Left cardiac atrium (tissue), 4 donors: Measurements from ENCODE around the gene DTNA. TPM values are rescaled to one million over a fixed set of nuclear protein-coding genes. Genes with fewer than 3 reads are reported as not detected.
"Not testable (repeated sequence)": the region's sequence is repeated elsewhere in the genome, so short reads cannot be mapped to it uniquely, and the experiment has no call there.

ENCODE experiments used
- ATAC-seq, 2 donors: fragments of 200-7000 bp; cut with Tn5 transposase; one replicate each; pipeline ENCODE4 v1.9.1; 2020; ENCODE audit warnings: mild to moderate bottlenecking in 2 of 2, moderate library complexity in 2 of 2
- DNase-seq: peaks from one replicate; pipeline ENCODE4 v3.0.0-alpha.2; 2020
- intact Hi-C, 2 donors: fragments of 100-400 bp; cut with DNase I; formaldehyde crosslinking; loops; one replicate each; pipeline versions ENCODE4 v1.14.1 to v1.15.1; 2022 to 2023
- long read RNA-seq: library from polyadenylated mRNA; unstranded; transcript quantifications from one replicate; pipeline ENCODE4 v2.0.0, GENCODE V29; 2021
- total RNA-seq, 2 donors: library from RNA; stranded (reverse); fragmentation: NEBNext Ultra II Directional; extraction: Animal tissue kit (Norgen Biotek cat#: 25700); gene quantifications; one replicate each; pipeline ENCODE4 v1.2.1, GENCODE V29; 2021
- donor health status: DM: no; HTN: yes; CAD: no.
- donor health status: DM: no; HTN: yes; CAD: no; lungs with severe emphysema.
- donor health status: DM: yes; HTN: yes; CAD: no.
- donor health status: Dilated cardiomyopathy.

The DTNA gene
- 100 to 1,000 TPM; 113 to 128 TPM for total RNA-seq
- long read RNA-seq, full-length matches to known transcripts = 25 of 99 reads
- long read RNA-seq, partial matches to known transcripts = 18 of 99 reads
- long read RNA-seq, other reads (novel, unspliced or antisense) = 56 of 99 reads

DNA sequence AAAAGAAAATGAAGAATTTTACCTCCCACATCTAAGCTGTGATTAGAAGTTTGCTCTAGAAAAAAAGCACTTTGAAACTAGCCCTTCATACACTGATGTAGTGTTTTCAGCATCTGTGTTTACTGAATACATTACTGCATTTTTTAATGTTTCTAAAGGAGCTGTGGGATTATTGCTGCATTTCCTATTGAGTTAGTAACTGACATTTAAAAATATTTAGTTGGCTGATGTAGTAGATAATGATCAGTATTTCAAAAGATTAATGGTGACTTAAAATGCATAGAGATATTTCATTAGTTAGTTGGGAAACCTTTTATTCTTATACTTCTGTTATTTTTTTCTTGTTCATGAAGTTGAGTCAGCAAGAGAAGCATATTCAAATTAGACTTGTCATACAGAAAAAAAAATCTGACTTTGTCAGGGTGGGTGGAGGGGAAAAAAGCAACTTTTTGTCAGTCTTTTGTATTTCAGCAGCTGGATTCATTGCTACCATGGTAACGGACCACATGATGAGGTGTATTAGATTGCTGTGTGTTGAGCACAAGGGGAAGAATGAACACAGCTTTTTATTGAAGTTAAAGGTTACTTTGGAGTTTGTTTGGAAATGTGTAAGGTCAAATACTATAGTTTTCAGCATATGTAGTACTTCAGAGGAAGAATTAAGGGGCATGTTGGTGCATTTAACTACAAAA lies at the start of gene DTNA:
Gene DTNA, plus strand, starts transcription at position 549 of the 692 bp plus-strand sequence. CDS start 45,679 bp downstream, outside the sequence.
- ATAC-seq (peak; percentile 56 to 78), DNase-seq (no peak)
- intact Hi-C loops = no loop called here

DNA sequence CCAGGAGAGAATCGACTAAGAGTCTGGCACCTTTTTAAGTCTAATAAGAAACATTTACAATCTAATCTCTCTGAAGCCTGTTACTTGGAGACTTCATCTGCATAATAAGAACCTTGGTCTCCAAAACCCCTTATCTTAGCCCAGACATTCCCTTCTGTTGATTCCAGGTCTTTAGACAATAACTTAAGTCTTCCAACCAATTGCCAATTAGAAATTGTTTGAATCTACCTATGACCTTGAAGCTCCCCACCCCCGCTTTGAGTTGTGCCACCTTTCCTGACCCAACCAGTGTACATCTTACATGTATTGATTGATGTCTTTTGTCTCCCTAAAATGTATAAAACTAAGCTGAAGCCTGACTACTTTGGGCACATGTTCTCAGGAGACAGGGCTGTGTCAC lies 49.5 kb upstream of the DTNA start:
- ATAC-seq = no peak

DNA sequence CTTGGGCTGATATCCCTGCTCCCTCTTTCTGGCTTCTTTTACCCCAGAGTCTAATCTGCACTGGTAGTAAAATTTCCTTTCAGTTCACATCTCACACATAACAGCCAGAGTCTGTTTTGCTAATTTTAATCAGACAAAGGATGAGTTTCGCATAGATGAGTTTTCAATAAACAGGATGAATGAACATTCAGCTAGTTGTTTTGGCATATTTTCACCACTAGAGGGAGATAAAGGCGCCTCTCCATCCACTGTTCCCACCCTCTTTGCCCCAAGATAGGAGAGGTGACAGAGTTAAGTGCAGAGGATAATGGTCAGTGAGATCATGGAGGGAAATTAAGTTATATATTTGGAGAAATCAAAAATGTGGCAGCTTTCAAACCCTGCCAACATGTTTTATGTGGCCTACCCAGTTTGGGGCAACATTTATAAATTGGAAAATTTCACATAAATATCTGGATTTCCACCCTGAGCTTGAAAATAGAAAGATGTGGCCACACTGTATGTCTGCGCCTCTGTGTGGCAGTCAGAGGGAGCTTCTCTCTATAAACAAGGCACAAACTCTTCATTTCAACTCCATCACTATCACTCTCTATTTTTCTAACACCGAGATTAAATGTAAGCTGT lies 48.5 kb upstream of the DTNA start:
- intact Hi-C loops = loop anchor here in 1 of 2 donors (5.0 kb wide), 1 partner anchor 126 kb away; no protein-coding TSS in a partner anchor
- DNase-seq (no peak), ATAC-seq (peak; percentile 66 to 67)

More for the DNA sequence above, 49.5 kb upstream of the DTNA start:
- DNase-seq = no peak
- intact Hi-C loops = loop anchor here in 1 of 2 donors (5.0 kb wide), 1 partner anchor 127 kb away; no protein-coding TSS in a partner anchor

DNA sequence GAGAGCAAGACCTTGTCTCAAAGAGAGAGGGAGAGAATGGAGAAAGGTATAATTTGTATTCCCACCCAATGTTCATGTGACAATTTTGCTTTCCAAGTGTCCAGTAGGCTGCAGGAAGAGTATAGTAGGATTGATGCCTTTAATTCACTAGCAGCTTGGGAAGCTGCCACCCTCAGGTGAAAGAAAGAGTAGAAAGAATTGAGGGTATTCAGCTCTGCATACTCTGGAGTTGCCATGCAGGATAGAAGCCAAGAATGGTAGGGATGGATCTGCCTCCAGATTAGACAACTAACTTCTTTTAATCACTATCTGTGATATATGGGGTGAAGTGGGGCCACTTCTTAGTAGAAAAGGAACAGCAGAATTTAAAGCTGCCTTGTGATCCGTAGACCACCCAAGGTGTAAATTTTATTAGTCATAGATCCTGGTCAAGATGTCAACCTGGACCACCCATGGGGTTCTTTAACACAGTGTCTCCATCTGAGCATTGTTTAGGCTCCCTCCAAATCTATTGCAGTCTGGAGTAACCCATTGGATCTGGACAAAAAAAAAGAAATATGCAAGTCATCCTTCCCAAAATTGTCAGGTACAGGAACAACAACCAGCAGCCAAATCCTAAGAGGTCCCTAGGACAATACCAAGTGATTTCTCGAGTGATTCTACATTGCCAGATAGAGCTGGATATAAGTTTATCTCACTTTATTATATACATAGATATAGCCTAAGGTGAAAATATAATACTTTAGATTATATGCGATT lies 33.1 kb upstream of the DTNA start:
- intact Hi-C loops = loop anchor here in 1 of 2 donors (10.0 kb wide), 1 partner anchor 108 kb away; no protein-coding TSS in a partner anchor
- DNase-seq = no peak
- ATAC-seq = no peak

DNA sequence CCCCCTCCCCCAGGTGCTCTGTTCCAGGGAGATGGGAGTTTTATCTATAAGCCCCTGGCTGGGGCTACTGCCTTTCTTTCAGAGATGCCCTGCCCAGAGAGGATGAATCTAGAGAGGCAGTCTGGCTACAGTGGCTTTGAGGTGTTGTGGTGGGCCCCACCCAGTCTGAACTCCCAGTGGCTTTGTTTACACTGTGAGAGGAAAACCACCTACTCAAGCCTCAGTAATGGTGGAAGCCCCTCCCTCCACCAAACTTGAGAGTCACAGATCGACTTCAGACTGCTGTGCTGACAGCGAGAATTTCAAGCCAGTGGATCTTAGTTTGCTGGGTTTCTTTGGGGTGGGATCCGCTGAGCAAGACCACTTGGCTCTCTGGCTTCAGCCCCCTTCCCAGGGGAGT lies 20.3 kb upstream of the DTNA start:
- ATAC-seq, intact Hi-C loops, DNase-seq: not testable (repeated sequence)

DNA sequence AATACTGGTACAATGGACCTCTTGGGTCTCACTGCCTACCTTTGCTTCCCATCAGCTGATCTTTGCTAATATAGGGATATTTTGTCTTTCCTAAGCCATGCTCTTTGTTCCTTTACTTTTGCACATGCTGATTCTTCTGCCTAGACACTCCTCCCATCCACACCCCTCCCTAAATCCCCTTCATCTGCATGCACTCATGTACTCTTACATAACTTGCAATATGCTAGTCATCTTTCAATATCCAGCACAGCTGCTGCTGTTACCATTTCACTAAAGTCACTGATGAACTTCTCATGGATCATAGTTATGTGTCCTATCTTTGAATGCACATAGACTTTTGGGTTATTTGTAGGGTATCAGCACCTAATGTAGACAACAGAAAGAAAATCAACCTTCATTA lies 18.5 kb upstream of the DTNA start:
- no peak for DNase-seq
- no peak for ATAC-seq

DNA sequence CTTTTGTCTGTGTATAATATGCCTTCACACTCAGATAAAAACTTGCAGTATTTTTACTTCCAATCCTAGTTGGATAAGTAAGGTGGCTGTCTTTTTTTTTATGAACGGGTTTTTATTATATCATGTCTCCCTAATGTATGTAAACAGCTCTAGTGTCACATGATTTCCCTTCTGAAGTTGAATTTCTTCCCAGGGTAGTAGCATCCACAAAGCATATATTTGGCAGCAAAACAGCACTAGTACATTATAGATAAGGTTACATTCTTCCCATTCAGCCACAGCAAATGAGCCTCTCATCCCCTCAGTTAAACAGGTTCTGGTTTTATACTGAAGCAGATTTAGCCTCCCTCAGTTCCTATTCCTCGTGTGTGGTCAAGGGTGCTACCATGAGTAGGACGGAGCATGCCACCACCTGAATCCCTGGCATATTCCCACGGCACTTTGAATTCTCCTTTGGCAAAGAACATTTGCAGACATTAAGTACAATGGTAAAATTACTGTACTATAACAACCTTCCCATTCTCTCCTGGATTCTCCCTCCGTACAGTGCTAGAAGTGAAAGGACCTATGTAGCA lies 15.4 kb upstream of the DTNA start:
- intact Hi-C loops = no loop called here
- ATAC-seq = no peak
- no peak for DNase-seq

More for the DNA sequence above, 18.5 kb upstream of the DTNA start:
- intact Hi-C loops = no loop called here

DNA sequence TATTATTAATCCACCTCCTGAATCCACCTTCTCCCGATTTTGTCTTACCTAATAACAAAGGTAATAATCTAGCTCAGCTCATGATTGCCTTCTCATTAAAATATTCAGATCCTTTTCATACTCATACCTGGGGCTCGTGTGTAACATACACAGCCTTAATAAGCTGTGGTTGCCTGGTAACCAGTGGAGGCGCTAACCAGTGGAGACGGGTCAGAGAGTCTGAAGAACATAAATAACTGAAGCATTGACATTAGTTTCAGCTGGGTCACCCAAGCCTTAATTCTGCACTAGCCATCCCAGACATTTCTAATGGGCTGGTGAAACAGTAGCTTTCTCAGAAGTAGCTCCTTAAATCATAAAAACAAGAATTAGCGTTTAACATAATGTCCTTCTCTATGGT lies 14.8 kb upstream of the DTNA start:
- DNase-seq (no peak), ATAC-seq (peak in 1 of 2 donors; percentile 27)
- intact Hi-C loops = no loop called here

DNA sequence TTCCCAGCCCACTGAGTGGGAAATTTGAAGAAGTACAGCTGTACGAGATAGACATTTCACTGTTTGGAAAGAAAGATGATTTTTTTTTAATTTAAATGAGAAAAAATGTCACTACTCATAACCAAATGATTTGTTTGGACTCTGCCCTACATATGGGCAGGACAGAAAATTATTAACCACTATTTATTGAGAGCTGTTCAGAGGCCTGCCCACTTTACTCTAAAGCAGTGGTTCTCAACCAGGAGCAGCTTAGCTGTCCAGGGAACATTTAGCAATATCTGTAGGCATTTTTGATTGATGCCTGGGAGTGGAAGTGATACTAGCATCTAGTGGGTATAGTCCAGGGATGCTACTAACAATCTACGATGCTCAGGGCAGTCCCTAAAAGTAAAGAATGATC lies 13.4 kb upstream of the DTNA start:
- ATAC-seq (no peak), DNase-seq (no peak)
- intact Hi-C loops = no loop called here

DNA sequence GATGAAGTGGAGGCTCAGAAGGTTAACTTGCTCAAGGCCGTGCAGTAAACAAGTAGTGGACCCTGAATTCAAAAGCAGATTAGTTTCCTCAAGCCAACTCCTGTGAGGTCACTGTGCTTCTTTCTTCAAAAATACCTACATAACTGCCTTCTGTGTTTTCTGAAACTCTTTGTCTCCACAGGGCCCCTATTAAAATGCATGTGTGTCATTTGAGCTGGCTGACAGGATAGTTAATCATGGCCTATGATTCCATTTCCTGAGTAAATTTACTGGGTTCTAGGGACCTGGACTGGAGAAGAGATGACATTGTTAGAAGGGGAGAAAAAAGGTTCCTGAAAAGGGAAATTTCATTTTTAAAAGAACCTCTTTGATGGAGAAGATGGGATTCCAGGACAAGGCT lies 12.9 kb upstream of the DTNA start:
- intact Hi-C loops = no loop called here
- no peak for DNase-seq
- no peak for ATAC-seq

DNA sequence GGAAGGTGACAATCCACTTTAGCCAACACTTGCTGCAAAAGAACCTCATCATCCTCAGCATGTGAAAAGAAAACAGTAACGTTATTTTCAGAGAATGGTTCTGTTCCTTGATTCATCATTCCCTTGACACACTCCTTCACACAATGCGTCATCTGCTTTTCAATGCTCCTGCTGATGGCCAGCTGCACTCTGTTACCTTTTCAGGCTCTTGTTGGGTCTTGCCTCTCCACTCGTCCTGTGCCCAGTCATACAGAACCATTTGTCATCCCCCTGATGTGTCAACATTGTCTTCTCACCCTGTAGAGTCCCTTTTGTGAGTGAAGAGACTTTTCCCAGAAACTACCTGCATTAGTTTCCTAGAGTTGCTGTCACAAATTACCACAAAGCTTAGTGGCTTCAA lies 12.2 kb upstream of the DTNA start:
- ATAC-seq (no peak), DNase-seq (no peak)
- intact Hi-C loops = no loop called here

DNA sequence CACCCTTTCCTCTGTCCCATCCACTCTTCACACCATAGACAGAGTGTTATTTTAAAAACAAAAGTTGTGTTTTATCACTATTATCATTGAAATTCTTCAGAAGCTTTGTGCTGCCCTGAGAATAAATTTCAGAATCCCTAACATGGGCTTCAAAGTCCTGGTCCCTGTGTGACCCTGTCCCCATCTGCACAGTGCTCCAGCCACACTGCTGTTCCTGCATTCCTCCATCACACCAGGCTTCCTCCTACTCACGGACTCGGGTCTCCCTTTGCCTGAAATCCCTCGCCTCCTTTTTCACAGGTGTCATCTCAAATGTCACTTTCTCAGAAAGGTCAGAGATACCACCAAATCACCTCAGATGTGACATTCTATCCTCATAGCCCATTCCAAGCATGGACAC lies 8.2 kb upstream of the DTNA start:
- ATAC-seq (no peak), DNase-seq (no peak)
- intact Hi-C loops = no loop called here

DNA sequence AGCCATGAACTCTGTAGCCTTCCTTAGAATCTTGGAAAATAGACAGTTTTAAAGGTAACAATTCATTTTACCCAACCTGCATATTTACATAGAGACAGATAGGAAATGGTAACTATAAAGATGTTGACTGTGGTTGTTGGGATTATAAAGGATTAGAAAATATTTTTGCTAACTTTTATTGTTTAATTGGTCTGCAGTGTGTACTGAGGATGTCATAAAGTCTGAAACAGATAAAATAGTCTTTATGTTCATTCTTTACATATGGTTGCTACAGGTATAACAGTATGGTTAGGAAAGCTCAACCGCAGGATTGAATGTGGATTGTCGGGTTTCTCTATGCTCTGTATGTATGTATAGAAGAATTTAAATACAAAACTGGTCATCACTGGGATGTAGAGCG lies 7.3 kb upstream of the DTNA start:
- DNase-seq (no peak), ATAC-seq (no peak)
- intact Hi-C loops = no loop called here

DNA sequence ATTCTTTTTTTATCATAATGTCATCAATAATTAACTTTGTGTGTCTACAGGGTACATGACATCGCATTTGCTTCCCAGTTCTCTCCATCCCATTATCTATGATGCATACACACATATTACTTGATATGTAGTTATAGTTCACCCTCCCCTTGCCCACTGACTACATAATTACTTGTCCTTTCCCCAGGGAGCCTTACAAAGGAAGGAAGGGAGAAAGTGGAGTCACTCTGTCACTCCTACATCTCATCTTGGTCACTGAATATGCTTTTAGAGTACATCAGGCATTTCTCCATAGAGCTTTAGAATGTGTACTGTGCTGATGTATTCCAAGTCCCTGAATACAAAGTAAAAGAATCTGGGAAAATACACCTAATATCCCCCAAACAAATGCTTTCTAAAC lies 6.0 kb upstream of the DTNA start:
- no peak for DNase-seq
- ATAC-seq = no peak
- intact Hi-C loops = no loop called here

DNA sequence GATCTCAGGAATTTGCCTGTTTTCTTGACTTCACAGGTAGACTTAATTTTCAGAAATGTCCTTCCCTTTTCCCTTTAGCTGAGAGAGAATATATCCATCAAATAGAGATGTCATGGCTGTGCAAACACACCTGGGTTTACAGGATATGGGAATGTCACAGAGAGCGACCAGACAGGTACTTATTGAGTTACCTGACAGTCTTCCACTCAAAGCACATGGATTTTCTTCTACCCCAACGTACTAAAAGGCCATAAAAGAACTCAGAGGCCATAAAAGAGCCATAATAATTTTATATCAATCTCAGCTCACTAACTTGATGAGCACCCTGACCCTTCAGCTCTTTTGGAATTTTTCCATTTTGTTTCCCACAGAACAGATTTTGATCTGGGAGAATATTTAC lies 5.3 kb upstream of the DTNA start:
- intact Hi-C loops = no loop called here
- no peak for DNase-seq
- no peak for ATAC-seq

DNA sequence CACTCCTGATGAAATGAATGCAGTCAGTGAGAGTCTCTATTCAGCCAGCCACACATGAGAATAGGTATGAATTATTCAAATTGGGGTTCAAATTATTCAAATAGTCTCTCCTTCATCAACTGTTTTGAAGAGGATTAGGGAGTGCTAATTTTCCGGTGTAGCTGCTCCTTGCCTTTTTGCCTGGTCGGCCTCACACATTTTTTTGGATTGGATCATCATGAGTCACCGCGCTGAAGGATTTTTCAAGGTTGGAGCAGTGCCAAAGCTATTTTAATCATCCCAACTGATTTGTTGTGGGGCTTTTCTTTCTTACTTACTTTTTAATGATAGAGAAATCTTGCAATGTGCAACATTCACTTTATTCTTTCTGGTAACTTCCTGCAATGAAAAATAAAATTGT lies 2.4 kb upstream of the DTNA start:
- no peak for DNase-seq
- intact Hi-C loops = no loop called here

DNA sequence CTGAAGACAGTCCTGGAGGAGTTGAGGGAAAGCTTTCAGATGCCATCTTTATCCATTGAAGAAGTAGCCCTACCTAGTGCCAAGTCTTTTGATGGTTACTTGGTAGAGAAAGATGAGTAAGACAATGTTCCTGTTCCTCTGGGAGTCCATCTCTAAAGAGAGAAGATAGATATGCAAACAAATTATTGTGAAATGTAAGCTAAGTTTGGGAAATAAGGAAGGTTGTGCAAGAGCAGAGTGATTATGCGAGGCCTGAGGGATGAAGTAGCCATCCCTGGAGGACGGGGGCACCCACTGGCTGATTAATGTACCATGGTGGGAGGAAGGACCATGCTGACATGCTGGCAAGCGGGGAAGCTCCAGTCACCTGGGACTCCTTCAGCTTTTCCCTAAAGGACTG lies 994 bp upstream of the DTNA start:
- intact Hi-C loops = no loop called here
- no peak for DNase-seq
- peak; percentile 50 to 89 for ATAC-seq

More for the DNA sequence above, 2.4 kb upstream of the DTNA start:
- peak; percentile 60 to 74 for ATAC-seq

DNA sequence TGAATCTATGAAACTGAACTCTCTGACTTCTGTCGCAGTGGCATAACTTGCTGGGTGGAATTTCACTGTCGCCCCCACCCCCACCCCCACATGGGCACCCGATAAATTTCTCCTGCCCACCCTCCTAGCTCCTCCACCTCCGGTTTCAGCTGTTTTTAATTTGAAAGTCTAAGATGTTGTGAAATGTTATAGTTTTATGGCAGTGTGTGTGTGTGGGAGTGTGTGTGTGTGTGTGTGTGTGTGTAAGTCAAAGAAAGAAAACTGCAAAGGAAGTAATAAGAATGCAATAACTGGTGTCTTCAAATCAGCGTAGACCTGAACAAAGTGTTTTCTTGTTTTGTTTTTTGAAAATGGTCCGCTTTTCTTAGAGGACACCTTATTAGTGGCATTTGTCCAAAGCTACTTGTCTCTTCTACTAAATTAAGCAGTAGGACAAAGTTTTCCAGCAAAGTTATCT lies 388 bp downstream of the DTNA start:
- intact Hi-C loops = no loop called here
- ATAC-seq (no peak), DNase-seq (no peak)

DNA sequence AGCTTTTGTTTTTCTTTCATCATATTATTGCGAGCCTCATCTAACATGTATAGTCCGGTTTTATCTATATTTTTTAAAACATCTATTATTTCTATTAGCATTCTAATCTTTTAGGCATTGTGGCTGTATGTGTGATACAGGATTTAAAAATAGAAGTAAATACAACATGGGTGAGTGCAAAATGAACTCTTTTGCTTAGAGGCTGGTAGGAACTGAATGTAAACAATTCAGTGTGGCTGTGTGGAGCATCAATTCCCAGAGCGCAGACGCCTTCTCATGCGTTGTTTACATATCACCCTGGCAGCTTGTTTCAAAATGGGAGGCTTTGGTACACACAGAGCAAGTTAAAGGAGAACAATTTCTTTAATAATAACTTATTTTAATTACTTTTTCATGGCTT lies 836 bp downstream of the DTNA start:
- intact Hi-C loops = no loop called here
- no peak for DNase-seq
- no peak for ATAC-seq
